KMS-11 (cell line): ENCODE measurements around the gene FES.
"Not testable (repeated sequence)": the region's sequence is repeated elsewhere in the genome, so short reads cannot be mapped to it uniquely, and the experiment has no call there.

Source experiments
- H2AFZ ChIP-seq: fragments of 200-600 bp; sonication (generic); 2 replicates; pipeline ENCODE4 v1.6.1; 2016; ENCODE audit warnings: antibody characterized with exemption, mixed run types, low read depth
- H3K27ac ChIP-seq: fragments of 200-600 bp; sonication (generic); 2 replicates; pipeline ENCODE4 v1.6.1; 2016; ENCODE audit warnings: mild to moderate bottlenecking, mixed run types
- H3K27me3 ChIP-seq: fragments of 200-600 bp; sonication (generic); 2 replicates; pipeline ENCODE4 v1.6.1; 2017; ENCODE audit warnings: mild to moderate bottlenecking, low read depth, mixed run types, moderate library complexity; ENCODE audit not compliant: insufficient read depth
- H3K36me3 ChIP-seq: fragments of 200-600 bp; sonication (generic); 2 replicates; pipeline ENCODE4 v1.6.1; 2017; ENCODE audit warnings: mild to moderate bottlenecking, mixed run types; ENCODE audit not compliant: insufficient read depth
- H3K4me1 ChIP-seq: fragments of 200-600 bp; sonication (generic); 2 replicates; pipeline ENCODE4 v1.6.1; 2016; ENCODE audit warnings: mild to moderate bottlenecking, low read depth, mixed run types; ENCODE audit not compliant: poor library complexity, severe bottlenecking
- H3K4me2 ChIP-seq: fragments of 200-600 bp; sonication (generic); 2 replicates; pipeline ENCODE4 v1.7.0; 2016; ENCODE audit warnings: mild to moderate bottlenecking, mixed run types
- H3K4me3 ChIP-seq: fragments of 200-600 bp; sonication (generic); IDR thresholded peaks from 2 replicates; pipeline ENCODE4 v1.6.1; 2017; ENCODE audit warnings: low read depth, low read length, mixed read lengths; ENCODE audit not compliant: insufficient read depth
- H3K79me2 ChIP-seq: fragments of 200-600 bp; sonication (generic); 2 replicates; pipeline ENCODE4 v1.6.1; 2016; ENCODE audit warnings: low read depth, mixed run types; ENCODE audit not compliant: insufficient read depth
- H3K9ac ChIP-seq: fragments of 200-600 bp; sonication (generic); 2 replicates; pipeline ENCODE4 v1.6.1; 2016; ENCODE audit warnings: mild to moderate bottlenecking, mixed run types
- H4K20me1 ChIP-seq: fragments of 200-600 bp; sonication (generic); 2 replicates; pipeline ENCODE4 v1.6.1; 2016; ENCODE audit warnings: mild to moderate bottlenecking, mixed run types; ENCODE audit not compliant: insufficient read depth
- TF ChIP-seq, protein P1 (sequence below): fragments of 200-600 bp; sonication (generic); conservative IDR thresholded peaks from 2 replicates; pipeline ENCODE4 v1.6.1; 2017; ENCODE audit warnings: low read depth, mild to moderate bottlenecking, antibody characterized with exemption, low read length, moderate library complexity, mixed read lengths

The FES gene

DNA sequence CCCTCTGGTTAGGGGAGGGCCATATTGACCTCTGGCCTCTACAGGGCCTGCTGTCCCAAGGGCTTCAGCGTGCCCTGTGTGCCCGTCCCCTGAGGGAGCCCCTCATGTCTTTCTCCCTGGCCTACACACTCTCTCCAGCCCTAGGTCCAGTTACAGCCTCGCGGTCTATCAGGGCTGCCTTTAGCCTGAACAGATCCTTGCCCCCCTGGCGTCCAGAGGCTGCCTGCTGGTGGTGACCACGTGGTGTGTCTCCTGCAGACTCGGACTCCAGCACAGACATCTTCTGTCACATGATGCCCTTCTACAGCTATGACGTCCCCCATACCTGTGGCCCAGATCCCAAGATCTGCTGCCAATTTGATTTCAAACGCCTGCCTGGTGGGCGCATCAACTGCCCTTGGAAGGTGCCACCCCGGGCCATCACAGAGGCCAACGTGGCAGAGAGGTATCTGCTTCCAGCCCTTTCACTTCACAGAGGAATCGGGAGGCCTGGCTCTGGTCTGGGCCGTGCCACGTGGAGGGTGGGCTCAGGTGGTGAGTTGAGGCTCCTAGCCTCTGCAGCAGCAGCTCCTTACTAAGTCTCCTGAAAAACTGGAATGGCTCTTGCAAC, 22.9 kb downstream of the FES start:
- no peak overlapping the region for H3K4me2 ChIP-seq
- H3K4me3 ChIP-seq = no peak overlapping the region
- H4K20me1 ChIP-seq = no peaks in the 10 kb centered on the region
- no peaks in the 10 kb centered on the region for H3K27me3 ChIP-seq
- H3K27ac ChIP-seq = no peak overlapping the region
- H3K36me3 ChIP-seq = no peaks in the 10 kb centered on the region
- TF ChIP-seq, protein P1, sequence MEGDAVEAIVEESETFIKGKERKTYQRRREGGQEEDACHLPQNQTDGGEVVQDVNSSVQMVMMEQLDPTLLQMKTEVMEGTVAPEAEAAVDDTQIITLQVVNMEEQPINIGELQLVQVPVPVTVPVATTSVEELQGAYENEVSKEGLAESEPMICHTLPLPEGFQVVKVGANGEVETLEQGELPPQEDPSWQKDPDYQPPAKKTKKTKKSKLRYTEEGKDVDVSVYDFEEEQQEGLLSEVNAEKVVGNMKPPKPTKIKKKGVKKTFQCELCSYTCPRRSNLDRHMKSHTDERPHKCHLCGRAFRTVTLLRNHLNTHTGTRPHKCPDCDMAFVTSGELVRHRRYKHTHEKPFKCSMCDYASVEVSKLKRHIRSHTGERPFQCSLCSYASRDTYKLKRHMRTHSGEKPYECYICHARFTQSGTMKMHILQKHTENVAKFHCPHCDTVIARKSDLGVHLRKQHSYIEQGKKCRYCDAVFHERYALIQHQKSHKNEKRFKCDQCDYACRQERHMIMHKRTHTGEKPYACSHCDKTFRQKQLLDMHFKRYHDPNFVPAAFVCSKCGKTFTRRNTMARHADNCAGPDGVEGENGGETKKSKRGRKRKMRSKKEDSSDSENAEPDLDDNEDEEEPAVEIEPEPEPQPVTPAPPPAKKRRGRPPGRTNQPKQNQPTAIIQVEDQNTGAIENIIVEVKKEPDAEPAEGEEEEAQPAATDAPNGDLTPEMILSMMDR = no peak
- no peak overlapping the region for H2AFZ ChIP-seq
- H3K9ac ChIP-seq = no peak overlapping the region
- peaks cover 7% of the 10 kb centered on the region; the same call in 1 of the 2 replicates for H3K79me2 ChIP-seq
- H3K4me1 ChIP-seq = peaks cover 6% of the 10 kb centered on the region

DNA sequence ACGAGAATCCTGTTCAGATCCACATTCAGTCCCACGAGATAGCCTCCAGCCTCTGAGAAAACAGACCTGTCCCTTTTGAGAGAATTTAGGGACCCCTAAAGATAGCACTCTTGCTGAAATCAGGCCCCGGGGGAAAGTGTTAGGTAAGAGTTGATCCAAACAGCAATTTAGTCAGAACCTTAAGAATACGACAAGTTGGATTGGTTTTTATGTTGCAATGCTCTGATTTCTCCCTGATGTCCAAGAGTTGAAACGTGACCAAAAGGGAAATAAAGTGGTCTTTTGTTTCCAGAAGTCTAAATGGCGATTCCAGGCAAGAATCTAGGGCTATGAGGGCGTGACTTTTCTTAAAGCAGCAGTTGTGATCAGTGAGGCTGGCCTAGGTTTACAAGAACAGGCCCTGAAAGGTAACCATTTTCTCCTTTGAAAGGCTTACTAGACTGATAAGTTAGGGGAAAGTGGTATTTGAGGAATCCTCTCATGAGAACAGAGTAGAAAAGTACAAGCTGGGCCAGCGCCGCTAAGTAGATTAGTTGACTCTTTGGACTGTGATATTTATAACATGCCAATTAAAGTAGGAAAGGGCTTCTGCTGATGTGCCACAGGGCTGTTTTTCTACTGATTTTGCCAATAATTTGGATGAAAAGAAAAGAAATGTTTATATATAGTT, 23.7 kb downstream of the FES start:
- no peaks in the 10 kb centered on the region for H4K20me1 ChIP-seq
- peaks cover 7% of the 10 kb centered on the region; the same call in 1 of the 2 replicates for H3K79me2 ChIP-seq
- H3K4me2 ChIP-seq = no peak overlapping the region
- no peak overlapping the region for H3K27ac ChIP-seq
- no peaks in the 10 kb centered on the region for H3K36me3 ChIP-seq
- no peak overlapping the region for H3K4me3 ChIP-seq
- peaks cover 7% of the 10 kb centered on the region for H3K4me1 ChIP-seq
- no peak overlapping the region for H2AFZ ChIP-seq
- no peaks in the 10 kb centered on the region for H3K27me3 ChIP-seq
- TF ChIP-seq, protein P1 = no peak
- H3K9ac ChIP-seq = no peak overlapping the region

DNA sequence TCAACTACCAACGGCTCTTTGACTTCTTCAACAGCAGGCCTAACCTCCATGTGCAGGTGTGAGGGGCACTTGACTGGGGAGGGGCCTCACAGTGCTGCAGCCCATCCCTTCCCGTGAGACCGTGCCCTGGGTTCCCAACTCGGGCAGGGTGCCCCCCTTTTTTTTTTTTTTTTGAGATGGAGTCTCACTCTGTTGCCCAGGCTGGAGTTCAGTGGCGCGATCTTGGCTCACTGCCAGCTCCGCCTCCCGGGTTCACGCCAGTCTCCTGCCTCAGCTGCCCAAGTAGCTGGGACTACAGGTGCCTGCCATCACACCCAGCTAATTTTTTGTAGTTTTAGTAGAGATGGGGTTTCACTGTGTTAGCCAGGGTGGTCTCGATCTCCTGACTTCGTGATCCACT, 25.1 kb downstream of the FES start:
- H3K9ac ChIP-seq, H3K4me2 ChIP-seq, H3K36me3 ChIP-seq, H3K27ac ChIP-seq, H2AFZ ChIP-seq, H4K20me1 ChIP-seq, H3K4me3 ChIP-seq, H3K27me3 ChIP-seq, H3K79me2 ChIP-seq: not testable (repeated sequence)
- H3K4me1 ChIP-seq = peaks cover 16% of the 10 kb centered on the region

DNA sequence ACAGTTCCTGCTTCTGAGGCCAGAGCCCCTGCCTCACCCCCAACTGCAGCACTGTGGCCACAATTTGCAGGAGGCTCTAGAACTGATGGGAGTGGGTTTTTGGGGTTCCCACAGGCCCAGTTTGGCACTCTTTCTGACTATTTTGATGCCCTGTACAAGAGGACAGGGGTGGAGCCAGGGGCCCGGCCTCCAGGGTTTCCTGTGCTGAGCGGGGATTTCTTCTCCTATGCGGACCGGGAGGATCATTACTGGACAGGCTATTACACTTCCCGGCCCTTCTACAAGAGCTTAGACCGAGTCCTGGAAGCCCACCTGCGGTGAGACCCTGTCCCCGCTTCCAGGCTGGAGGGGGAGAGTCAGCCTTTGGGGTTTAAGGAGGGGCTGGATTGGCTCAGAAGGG, 25.7 kb downstream of the FES start:
- Histone ChIP-seq H3K4me1 (peaks cover 21% of the 10 kb centered on the region), H3K9ac (no peak overlapping the region), H4K20me1 (no peaks in the 10 kb centered on the region), H3K79me2 (no peaks in the 10 kb centered on the region), H3K4me2 (no peak overlapping the region), H2AFZ (no peak overlapping the region), H3K27me3 (no peaks in the 10 kb centered on the region), H3K27ac (no peak overlapping the region), H3K36me3 (no peaks in the 10 kb centered on the region), H3K4me3 (no peak overlapping the region)
- TF ChIP-seq, protein P1 = no peak
